IMR-90 (cell line): ENCODE results near the gene ATP8B2. TPM values are rescaled to one million over a fixed set of nuclear protein-coding genes. Genes with fewer than 3 reads are reported as not detected.

Experiments used
- ATAC-seq: fragments of 200-7000 bp; cut with Tn5 transposase; 2 replicates; pipeline ENCODE4 v1.9.1; 2020; ENCODE audit warnings: low read depth, mild to moderate bottlenecking, moderate library complexity
- BruUV-seq: library from RNA; stranded (reverse); fragments of 400-500 nt; replicated peaks from 2 replicates; lab custom pipeline; 2021; lab: Mats Ljungman, UMichigan
- CTCF ChIA-PET: fragments of 300-600 bp; formaldehyde crosslinking; extraction: SDS; loops from one replicate; lab custom pipeline; 2021; ENCODE audit warnings: antibody characterized with exemption; lab: Yijun Ruan, JAX
- POLR2A ChIA-PET: fragments of 300-600 bp; sonication (Branson Sonifier 250); formaldehyde crosslinking; loops from one replicate; lab custom pipeline; 2022; ENCODE audit warnings: antibody characterized with exemption; ENCODE audit not compliant: unreplicated experiment; lab: Charles Lee
- DNase-seq: peaks from one replicate; pipeline ENCODE4 v3.0.0; 2013
- H2AFZ ChIP-seq: replicated peaks from 2 replicates; pipeline ENCODE3; 2013; ENCODE audit warnings: low read length, mild to moderate bottlenecking; ENCODE audit not compliant: poor library complexity
- H2AK5ac ChIP-seq: 2 replicates; pipeline ENCODE4 v1.6.1; 2013; ENCODE audit warnings: low read depth, low read length, inconsistent platforms
- H2AK9ac ChIP-seq: replicated peaks from 2 replicates; pipeline ENCODE3; 2013; ENCODE audit warnings: mild to moderate bottlenecking, low read depth, low read length, moderate library complexity; ENCODE audit not compliant: poor library complexity
- H2BK120ac ChIP-seq: 2 replicates; pipeline ENCODE4 v1.6.1; 2013; ENCODE audit warnings: low read depth, low read length, inconsistent platforms
- H2BK15ac ChIP-seq: 3 replicates; pipeline ENCODE4 v1.6.1; 2013; ENCODE audit warnings: low read depth, low read length, inconsistent platforms
- H2BK20ac ChIP-seq: 2 replicates; pipeline ENCODE4 v1.6.1; 2013; ENCODE audit warnings: low read depth, mild to moderate bottlenecking, inconsistent platforms, low read length, moderate library complexity
- H2BK5ac ChIP-seq: 2 replicates; pipeline ENCODE4 v1.6.1; 2013; ENCODE audit warnings: mild to moderate bottlenecking, low read depth, low read length, inconsistent platforms; ENCODE audit not compliant: poor library complexity, severe bottlenecking
- H3K14ac ChIP-seq: replicated peaks from 2 replicates; pipeline ENCODE4 v1.6.1; 2013; ENCODE audit warnings: low read depth, low read length, inconsistent platforms
- H3K18ac ChIP-seq: 2 replicates; pipeline ENCODE4 v1.6.1; 2013; ENCODE audit warnings: low read depth, low read length, control low read depth
- H3K23ac ChIP-seq: 2 replicates; pipeline ENCODE4 v1.6.1; 2013; ENCODE audit warnings: low read depth, low read length, inconsistent platforms
- H3K27ac ChIP-seq: 2 replicates; pipeline ENCODE4 v1.5.1; 2013; ENCODE audit warnings: mild to moderate bottlenecking, control low read depth, low read length; ENCODE audit not compliant: insufficient read depth
- H3K27me3 ChIP-seq: 2 replicates; pipeline ENCODE4 v1.6.1; 2013; ENCODE audit warnings: low read length; ENCODE audit not compliant: control insufficient read depth, insufficient read depth
- H3K36me3 ChIP-seq: 2 replicates; pipeline ENCODE4 v1.6.1; 2013; ENCODE audit warnings: low read length, mixed read lengths; ENCODE audit not compliant: control insufficient read depth, insufficient read depth
- H3K4ac ChIP-seq: 2 replicates; pipeline ENCODE4 v1.6.1; 2013; ENCODE audit warnings: low read depth, low read length, inconsistent platforms
- H3K4me1 ChIP-seq: 2 replicates; pipeline ENCODE4 v1.6.1; 2013; ENCODE audit warnings: low read length, mixed read lengths; ENCODE audit not compliant: control insufficient read depth, insufficient read depth
- H3K4me2 ChIP-seq: 2 replicates; pipeline ENCODE4 v1.6.1; 2013; ENCODE audit warnings: low read depth, mild to moderate bottlenecking, control low read depth, low read length, moderate library complexity
- H3K4me3 ChIP-seq: 2 replicates; pipeline ENCODE4 v1.5.1; 2013; ENCODE audit warnings: low read depth, mild to moderate bottlenecking, control low read depth, low read length, moderate library complexity; ENCODE audit not compliant: insufficient read depth
- H3K56ac ChIP-seq: 2 replicates; pipeline ENCODE4 v1.6.1; 2013; ENCODE audit warnings: low read length, inconsistent platforms; ENCODE audit not compliant: insufficient read depth; ENCODE audit errors: extremely low read depth
- H3K79me1 ChIP-seq, 2 experiments: 2 replicates each; pipeline ENCODE4 v1.6.1; 2013; ENCODE audit warnings: low read length in 2 of 2, inconsistent platforms in 1 of 2, low read depth in 1 of 2
- H3K9ac ChIP-seq: 2 replicates; pipeline ENCODE4 v1.6.1; 2013; ENCODE audit warnings: low read depth, low read length, control low read depth
- H3K9me1 ChIP-seq: 2 replicates; pipeline ENCODE4 v1.6.1; 2013; ENCODE audit warnings: low read length, inconsistent platforms; ENCODE audit not compliant: insufficient read depth
- H3K9me3 ChIP-seq: 2 replicates; pipeline ENCODE4 v1.6.1; 2013; ENCODE audit warnings: low read length; ENCODE audit not compliant: control insufficient read depth, insufficient read depth
- H4K20me1 ChIP-seq: 2 replicates; pipeline ENCODE4 v1.6.1; 2013; ENCODE audit warnings: low read length, inconsistent platforms; ENCODE audit not compliant: insufficient read depth
- H4K5ac ChIP-seq: 2 replicates; pipeline ENCODE4 v1.6.1; 2013; ENCODE audit warnings: mild to moderate bottlenecking, low read depth, low read length, control low read depth
- H4K8ac ChIP-seq, 2 experiments: 2 replicates each; pipeline ENCODE4 v1.6.1; 2013; ENCODE audit warnings: low read depth in 2 of 2, low read length in 2 of 2, control low read depth in 1 of 2, inconsistent platforms in 1 of 2
- H4K91ac ChIP-seq: 2 replicates; pipeline ENCODE4 v1.6.1; 2013; ENCODE audit warnings: low read depth, low read length, inconsistent platforms; ENCODE audit not compliant: insufficient read depth
- BHLHE40 ChIP-seq: fragments of 150-350 bp; IDR thresholded peaks from 2 replicates; pipeline ENCODE4 v1.6.1; 2016; ENCODE audit warnings: mild to moderate bottlenecking, low read depth, low read length
- CTCF ChIP-seq: conservative IDR thresholded peaks from 2 replicates; pipeline ENCODE4 v1.5.1; 2012; ENCODE audit warnings: mild to moderate bottlenecking, low read depth, low read length, improper control_type of control experiment
- RAD21 ChIP-seq: IDR thresholded peaks from 2 replicates; pipeline ENCODE4 v1.6.1; 2012; ENCODE audit warnings: low read length, improper control_type of control experiment
- SMC3 ChIP-seq: fragments of 150-350 bp; IDR thresholded peaks from 2 replicates; pipeline ENCODE4 v1.6.1; 2016; ENCODE audit warnings: low read depth, mild to moderate bottlenecking, antibody characterized with exemption, low read length, moderate library complexity
- WGBS, 2 experiments: methylation state at CpG; one replicate each; pipeline versions ENCODE4 v1.1.5 to v1.1.7; 2013; ENCODE audit warnings: missing lambda C conversion rate in 2 of 2; ENCODE audit not compliant: insufficient read length in 1 of 2; ENCODE audit errors: extremely low coverage in 2 of 2; 5-methylcytosine and 5-hydroxymethylcytosine counted together
- dilution Hi-C: fragments of 300-500 bp; cut with HindIII; formaldehyde crosslinking; loops from one replicate; pipeline ENCODE4 v1.14.3; 2018; ENCODE audit warnings: low sequenced_read_pairs; ENCODE audit not compliant: unreplicated experiment
- in situ Hi-C: fragments of 300-500 bp; cut with MboI; formaldehyde crosslinking; loops from 3 replicates; pipeline ENCODE4 v1.14.3; 2019; ENCODE audit warnings: low sequenced_read_pairs, inconsistent platforms, mixed read lengths
- intact Hi-C: fragments of 100-400 bp; cut with micrococcal nuclease; formaldehyde crosslinking; loops from 2 replicates; pipeline ENCODE4 v1.10.0; 2022
- polyA plus RNA-seq, 3 experiments: library from polyadenylated mRNA; depleted of rRNA; stranded (reverse); fragments of >200 nt; gene quantifications; 2 replicates each; pipeline ENCODE4 v1.2.3, GENCODE V29; 2012; ENCODE audit warnings: low replicate concordance in 1 of 3
- total RNA-seq: library from RNA; depleted of rRNA; stranded (reverse); fragments of >200 nt; gene quantifications from 2 replicates; pipeline ENCODE4 v1.2.3, GENCODE V29; 2012

Gene ATP8B2
- total and polyA plus RNA-seq, 2 of the 4 experiments (the other 2 are of a cell fraction) = 79.4 to 91.0 TPM

DNA sequence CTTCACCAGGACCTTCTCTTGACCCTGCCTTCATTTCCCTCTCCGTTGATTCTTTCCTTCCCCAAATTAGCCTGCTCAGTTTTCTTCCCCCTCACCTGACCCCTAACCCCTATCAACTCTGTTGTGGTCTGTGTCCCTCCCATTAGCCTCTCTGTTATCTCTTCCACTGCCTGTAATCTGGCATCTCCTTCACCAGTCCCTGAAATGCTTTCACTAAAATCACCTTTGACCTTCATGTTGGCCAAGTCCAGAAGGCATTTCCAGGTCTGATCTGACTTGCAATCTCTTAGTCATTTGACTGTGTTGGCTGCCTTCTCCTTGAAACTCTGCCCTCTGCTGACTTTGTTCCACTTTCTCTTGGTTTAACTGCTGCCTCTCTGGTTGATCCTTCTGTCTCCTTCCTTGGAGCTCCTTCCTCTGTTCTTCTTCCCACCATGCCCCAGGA, 28.2 kb downstream of the ATP8B2 start:
- Histone ChIP-seq H3K79me1 (no peaks in the 10 kb centered on the region), H4K5ac (no peak overlapping the region), H3K14ac (no peak overlapping the region; the same call in 1 of the 2 replicates), H3K4me3 (no peak overlapping the region), H2AFZ (peak overlapping the region; percentile 94), H2BK120ac (no peak overlapping the region), H4K8ac (peak overlapping the region in 1 of 2 experiments; percentile 45; a peak in 1 of 4 replicates), H3K27me3 (peaks cover 2% of the 10 kb centered on the region), H2BK20ac (no peak overlapping the region), H2BK5ac (no peak overlapping the region), H3K9me1 (peaks cover 8% of the 10 kb centered on the region), H3K56ac (no peak overlapping the region), H3K4me1 (peaks cover 10% of the 10 kb centered on the region; the same call in 1 of the 2 replicates), H3K18ac (no peak overlapping the region), H2BK15ac (no peak overlapping the region), H3K9ac (no peak overlapping the region), H4K91ac (no peak overlapping the region), H2AK9ac (peak overlapping the region; percentile 17), H3K23ac (no peak overlapping the region), H4K20me1 (no peaks in the 10 kb centered on the region), H3K36me3 (peaks cover 13% of the 10 kb centered on the region), H3K27ac (peak overlapping the region; percentile 26; the same call in 1 of the 2 replicates), H3K4me2 (no peak overlapping the region; the same call in 1 of the 2 replicates), H2AK5ac (0 out of 2 replicates have a peak overlapping the region, but pooled peaks have one; percentile 11), H3K9me3 (no peaks in the 10 kb centered on the region), H3K4ac (peak overlapping the region; percentile 37; the same call in 1 of the 2 replicates)
- CTCF ChIA-PET = interaction anchor here (1.5 kb wide), 2 partner anchors 19 to 108 kb away, joined by 3 to 4 read pairs; no protein-coding TSS in a partner anchor
- TF ChIP-seq BHLHE40 (no peak), SMC3 (0 out of 2 replicates have a peak, but pooled peaks have one; percentile 25), RAD21 (peak; percentile 34; the same call in 1 of the 2 replicates), CTCF (peak; percentile 40)
- WGBS, 2 experiments = no CpG with 5 or more reads among the region's 1 CpG
- ATAC-seq (peak; percentile 46), DNase-seq (peak; percentile 54)
- dilution Hi-C loops = no loop called here
- intact Hi-C loops = loop anchor here (1.0 to 5.0 kb wide), 4 partner anchors 52 to 194 kb away; partner anchors contain the start of gene IL6R
- no TSS peak for BruUV-seq
- POLR2A ChIA-PET = no interaction called here
- in situ Hi-C loops = no loop called here
